ENCODE data around the gene HTR3B.
"Not testable (repeated sequence)": the region's sequence is repeated elsewhere in the genome, so short reads cannot be mapped to it uniquely, and the experiment has no call there.

- not testable (repeated sequence) for TF ChIP-seq CTCF (optimal IDR thresholded peaks at IDR 0.05 in 1 of 3, IDR thresholded peaks at IDR 0.05 in 1 of 3, conservative IDR thresholded peaks at IDR 0.05 in 1 of 3; ENCODE audit: extremely low read depth in 1 of 3, insufficient read depth in 2 of 3, low read length in 3 of 3); EZH2 (IDR thresholded peaks at IDR 0.05; ENCODE audit: low read length)
Measured at GRCh38 chr11:113934193-113934592, 29.6 kb downstream of the HTR3B start.

Data from keratinocyte (primary cell).